H7 (cell line): ENCODE data around the gene UNC13C. TPM values are rescaled to one million over a fixed set of nuclear protein-coding genes. Genes with fewer than 3 reads are reported as not detected.

Source experiments
- DNase-seq: peaks from one replicate; pipeline ENCODE4 v3.0.0; 2012
- H3K27me3 ChIP-seq: 2 replicates; pipeline ENCODE4 v1.6.0; 2011; ENCODE audit warnings: mild to moderate bottlenecking, low read length; ENCODE audit not compliant: control insufficient read depth, insufficient read depth
- H3K36me3 ChIP-seq: replicated peaks from 2 replicates; pipeline ENCODE4 v1.5.1; 2011; ENCODE audit warnings: low read length; ENCODE audit not compliant: control insufficient read depth, insufficient read depth
- H3K4me3 ChIP-seq: 2 replicates; pipeline ENCODE4 v1.5.1; 2011; ENCODE audit warnings: low read depth, mild to moderate bottlenecking, control low read depth, low read length, moderate library complexity; ENCODE audit not compliant: insufficient read depth
- total RNA-seq: library from RNA; depleted of rRNA; stranded (reverse); fragments of >200 nt; shearing (Covaris generic); gene quantifications from 2 replicates; pipeline ENCODE4 v1.2.3, GENCODE V29; 2014

UNC13C gene
- total RNA-seq, 1 experiment from 2014 or later: 0.03 TPM

GRCh38 chr15:54046093-54046492, 67.9 kb downstream of the UNC13C start:
- DNase-seq: no peak

GRCh38 chr15:54064365-54064764, 86.1 kb downstream of the UNC13C start:
- DNase-seq: no peak
- Histone ChIP-seq H3K36me3 (no peaks in the 10 kb centered on the region), H3K4me3 (no peak overlapping the region), H3K27me3 (no peaks in the 10 kb centered on the region)

More at GRCh38 chr15:54046093-54046492, 67.9 kb downstream of the UNC13C start:
- Histone ChIP-seq H3K4me3 (no peak overlapping the region), H3K27me3 (no peaks in the 10 kb centered on the region), H3K36me3 (no peaks in the 10 kb centered on the region)

GRCh38 chr15:54066403-54066802, 88.2 kb downstream of the UNC13C start:
- DNase-seq: no peak
- H3K27me3 ChIP-seq: no peaks in the 10 kb centered on the region
- H3K36me3 ChIP-seq: no peaks in the 10 kb centered on the region
- no peak overlapping the region for H3K4me3 ChIP-seq

GRCh38 chr15:54082836-54083492, 104.7 kb downstream of the UNC13C start:
- Histone ChIP-seq H3K27me3 (no peaks in the 10 kb centered on the region), H3K36me3 (no peaks in the 10 kb centered on the region), H3K4me3 (no peak overlapping the region)
- peak; percentile 47 for DNase-seq

- Histone ChIP-seq H3K4me3 (no peak overlapping the region), H3K36me3 (no peaks in the 10 kb centered on the region), H3K27me3 (no peaks in the 10 kb centered on the region)
- DNase-seq: no peak
Observed at GRCh38 chr15:54083501-54083900, 105.3 kb downstream of the UNC13C start.

GRCh38 chr15:54083991-54084390, 105.8 kb downstream of the UNC13C start:
- no peak for DNase-seq
- no peaks in the 10 kb centered on the region for H3K36me3 ChIP-seq
- H3K4me3 ChIP-seq: no peak overlapping the region
- H3K27me3 ChIP-seq: no peaks in the 10 kb centered on the region

- H3K27me3 ChIP-seq: no peaks in the 10 kb centered on the region
- no peak for DNase-seq
- H3K4me3 ChIP-seq: no peak overlapping the region
- no peaks in the 10 kb centered on the region for H3K36me3 ChIP-seq
Observed at GRCh38 chr15:54088837-54089236, 110.6 kb downstream of the UNC13C start.

- Histone ChIP-seq H3K36me3 (no peaks in the 10 kb centered on the region), H3K27me3 (no peaks in the 10 kb centered on the region), H3K4me3 (no peak overlapping the region)
- no peak for DNase-seq
Observed at GRCh38 chr15:54089776-54090175, 111.5 kb downstream of the UNC13C start.

GRCh38 chr15:54091651-54092050, 113.4 kb downstream of the UNC13C start:
- DNase-seq: no peak
- Histone ChIP-seq H3K27me3 (no peaks in the 10 kb centered on the region), H3K36me3 (no peaks in the 10 kb centered on the region), H3K4me3 (no peak overlapping the region)

GRCh38 chr15:54094661-54095060, 116.4 kb downstream of the UNC13C start:
- no peaks in the 10 kb centered on the region for H3K27me3 ChIP-seq
- DNase-seq: no peak
- H3K36me3 ChIP-seq: no peaks in the 10 kb centered on the region
- no peak overlapping the region for H3K4me3 ChIP-seq

GRCh38 chr15:54097019-54097418, 118.8 kb downstream of the UNC13C start:
- H3K36me3 ChIP-seq: no peaks in the 10 kb centered on the region
- DNase-seq: no peak
- no peak overlapping the region for H3K4me3 ChIP-seq
- H3K27me3 ChIP-seq: no peaks in the 10 kb centered on the region

GRCh38 chr15:54099010-54099409, 120.8 kb downstream of the UNC13C start:
- no peaks in the 10 kb centered on the region for H3K36me3 ChIP-seq
- H3K27me3 ChIP-seq: no peaks in the 10 kb centered on the region
- H3K4me3 ChIP-seq: no peak overlapping the region
- no peak for DNase-seq

- Histone ChIP-seq H3K4me3 (no peak overlapping the region), H3K27me3 (no peaks in the 10 kb centered on the region), H3K36me3 (no peaks in the 10 kb centered on the region)
- no peak for DNase-seq
Observed at GRCh38 chr15:54101664-54102270, 123.5 kb downstream of the UNC13C start.

GRCh38 chr15:54102704-54103103, 124.5 kb downstream of the UNC13C start:
- no peak overlapping the region for H3K4me3 ChIP-seq
- no peak for DNase-seq
- no peaks in the 10 kb centered on the region for H3K36me3 ChIP-seq
- H3K27me3 ChIP-seq: no peaks in the 10 kb centered on the region

GRCh38 chr15:54109014-54109413, 130.8 kb downstream of the UNC13C start:
- no peaks in the 10 kb centered on the region for H3K36me3 ChIP-seq
- no peaks in the 10 kb centered on the region; the same call in 1 of the 2 replicates for H3K27me3 ChIP-seq
- no peak overlapping the region for H3K4me3 ChIP-seq
- no peak for DNase-seq
